MM.1S (cell line): ENCODE measurements around the gene CWC27.

Experiments
- DNase-seq: peaks from one replicate; pipeline ENCODE4 v3.0.0-alpha.2; 2015
- H2AFZ ChIP-seq: fragments of 300-600 bp; sonication (generic); 2 replicates; pipeline ENCODE4 v1.6.0; 2016; ENCODE audit warnings: antibody characterized with exemption, low read length
- H3F3A ChIP-seq: fragments of 300-600 bp; sonication (generic); 2 replicates; pipeline ENCODE4 v1.6.1; 2016; ENCODE audit warnings: mild to moderate bottlenecking, antibody characterized with exemption, low read length, moderate library complexity, mixed read lengths; ENCODE audit not compliant: insufficient read depth
- H3K27ac ChIP-seq: fragments of 300-600 bp; sonication (generic); 2 replicates; pipeline ENCODE4 v1.5.1; 2016; ENCODE audit warnings: mild to moderate bottlenecking, low read length
- H3K27me3 ChIP-seq: fragments of 300-600 bp; sonication (generic); replicated peaks from 2 replicates; pipeline ENCODE4 v1.6.0; 2016; ENCODE audit warnings: low read length; ENCODE audit not compliant: insufficient read depth
- H3K36me3 ChIP-seq: fragments of 300-600 bp; sonication (generic); replicated peaks from 2 replicates; pipeline ENCODE4 v1.6.1; 2016; ENCODE audit warnings: mild to moderate bottlenecking, low read length, mixed read lengths; ENCODE audit not compliant: insufficient read depth
- H3K4me1 ChIP-seq: fragments of 300-600 bp; sonication (generic); 2 replicates; pipeline ENCODE4 v1.6.1; 2016; ENCODE audit warnings: low read length, mixed read lengths
- H3K4me2 ChIP-seq: fragments of 300-600 bp; sonication (generic); 2 replicates; pipeline ENCODE4 v1.6.0; 2016; ENCODE audit warnings: low read depth, low read length
- H3K4me3 ChIP-seq: fragments of 300-600 bp; sonication (generic); 2 replicates; pipeline ENCODE4 v1.5.1; 2016; ENCODE audit warnings: low read length, mixed read lengths
- H3K79me2 ChIP-seq: fragments of 300-600 bp; sonication (generic); 2 replicates; pipeline ENCODE4 v1.6.1; 2016; ENCODE audit warnings: mixed run types, low read length, mixed read lengths
- H3K9ac ChIP-seq: fragments of 300-600 bp; sonication (generic); 2 replicates; pipeline ENCODE4 v1.6.1; 2016; ENCODE audit warnings: low read length, mixed read lengths
- H3K9me2 ChIP-seq: fragments of 300-600 bp; sonication (generic); replicated peaks from 2 replicates; pipeline ENCODE4 v1.6.1; 2016; ENCODE audit warnings: mild to moderate bottlenecking, low read length, mixed read lengths; ENCODE audit not compliant: insufficient read depth
- H3K9me3 ChIP-seq: fragments of 300-600 bp; sonication (generic); replicated peaks from 2 replicates; pipeline ENCODE4 v1.6.1; 2016; ENCODE audit warnings: mild to moderate bottlenecking, low read length, mixed read lengths; ENCODE audit not compliant: insufficient read depth
- H4K20me1 ChIP-seq: fragments of 300-600 bp; sonication (generic); 2 replicates; pipeline ENCODE4 v1.6.1; 2016; ENCODE audit warnings: mild to moderate bottlenecking, low read length, moderate library complexity, mixed read lengths; ENCODE audit not compliant: insufficient read depth
- CTCF ChIP-seq: fragments of 300-600 bp; sonication (generic); IDR thresholded peaks from 2 replicates; pipeline ENCODE4 v1.5.1; 2016; ENCODE audit warnings: antibody characterized with exemption, low read length, mixed read lengths
- EZH2 ChIP-seq: fragments of 300-600 bp; sonication (generic); optimal IDR thresholded peaks from 2 replicates; pipeline ENCODE3; 2017; ENCODE audit warnings: low read depth, mild to moderate bottlenecking, antibody characterized with exemption, low read length, mixed read lengths
- EZH2phosphoT487 ChIP-seq: fragments of 300-600 bp; sonication (generic); IDR thresholded peaks from 2 replicates; pipeline ENCODE4 v1.6.1; 2018; ENCODE audit warnings: antibody characterized with exemption, low read length

The CWC27 gene

GRCh38 chr5:64836190-64836755 is 67.5 kb downstream of the CWC27 start:
- H3K9me2 ChIP-seq: no peaks in the 10 kb centered on the region
- H2AFZ ChIP-seq: no peak overlapping the region
- H3K27me3 ChIP-seq: no peaks in the 10 kb centered on the region
- H3K27ac ChIP-seq: no peak overlapping the region
- H3K9me3 ChIP-seq: no peaks in the 10 kb centered on the region
- H4K20me1 ChIP-seq: no peaks in the 10 kb centered on the region
- H3K4me3 ChIP-seq: no peak overlapping the region
- TF ChIP-seq EZH2: no peak
- no peak for TF ChIP-seq EZH2phosphoT487
- no peak for TF ChIP-seq CTCF
- H3K36me3 ChIP-seq: no peaks in the 10 kb centered on the region
- H3K9ac ChIP-seq: no peak overlapping the region
- no peaks in the 10 kb centered on the region for H3F3A ChIP-seq
- H3K79me2 ChIP-seq: no peaks in the 10 kb centered on the region
- H3K4me2 ChIP-seq: no peak overlapping the region
- peak; percentile 21 for DNase-seq
- no peaks in the 10 kb centered on the region for H3K4me1 ChIP-seq

- Histone ChIP-seq H2AFZ (no peak overlapping the region), H3K9me2 (no peaks in the 10 kb centered on the region), H3K36me3 (no peaks in the 10 kb centered on the region), H3K4me3 (no peak overlapping the region), H3K4me1 (no peaks in the 10 kb centered on the region), H3K27ac (no peak overlapping the region), H3K27me3 (no peaks in the 10 kb centered on the region), H4K20me1 (no peaks in the 10 kb centered on the region), H3K9ac (no peak overlapping the region), H3K79me2 (no peaks in the 10 kb centered on the region), H3K4me2 (no peak overlapping the region), H3F3A (no peaks in the 10 kb centered on the region), H3K9me3 (no peaks in the 10 kb centered on the region)
- no peak for DNase-seq
- TF ChIP-seq EZH2: no peak
Measured at GRCh38 chr5:64836786-64837185, 68.1 kb downstream of the CWC27 start.

- Histone ChIP-seq H3K4me2 (no peak overlapping the region), H3K4me1 (no peaks in the 10 kb centered on the region), H4K20me1 (no peaks in the 10 kb centered on the region), H3K27ac (no peak overlapping the region), H3K9me3 (no peaks in the 10 kb centered on the region), H3K4me3 (no peak overlapping the region), H3K36me3 (no peaks in the 10 kb centered on the region), H3K9ac (no peak overlapping the region), H3K9me2 (no peaks in the 10 kb centered on the region), H3K27me3 (no peaks in the 10 kb centered on the region), H2AFZ (no peak overlapping the region), H3K79me2 (no peaks in the 10 kb centered on the region), H3F3A (no peaks in the 10 kb centered on the region)
- TF ChIP-seq CTCF (no peak), EZH2phosphoT487 (no peak), EZH2 (no peak)
- DNase-seq: no peak
Measured at GRCh38 chr5:64838376-64838775, 69.6 kb downstream of the CWC27 start.

- Histone ChIP-seq H3K9me2 (no peaks in the 10 kb centered on the region), H3K9ac (no peak overlapping the region)
Measured at GRCh38 chr5:64838803-64839202, 70.1 kb downstream of the CWC27 start.

More at GRCh38 chr5:64838803-64839202, 70.1 kb downstream of the CWC27 start:
- Histone ChIP-seq H4K20me1 (no peaks in the 10 kb centered on the region), H3K36me3 (no peaks in the 10 kb centered on the region), H3K4me2 (no peak overlapping the region), H3K4me1 (no peaks in the 10 kb centered on the region), H3K9me3 (no peaks in the 10 kb centered on the region), H2AFZ (no peak overlapping the region), H3F3A (no peaks in the 10 kb centered on the region), H3K27ac (no peak overlapping the region), H3K4me3 (no peak overlapping the region), H3K79me2 (no peaks in the 10 kb centered on the region), H3K27me3 (no peaks in the 10 kb centered on the region)
- no peak for TF ChIP-seq EZH2
- no peak for TF ChIP-seq EZH2phosphoT487
- TF ChIP-seq CTCF: no peak
- no peak for DNase-seq
